ENCODE measurements around the gene HOXA11.

HOXA11 gene

DNA sequence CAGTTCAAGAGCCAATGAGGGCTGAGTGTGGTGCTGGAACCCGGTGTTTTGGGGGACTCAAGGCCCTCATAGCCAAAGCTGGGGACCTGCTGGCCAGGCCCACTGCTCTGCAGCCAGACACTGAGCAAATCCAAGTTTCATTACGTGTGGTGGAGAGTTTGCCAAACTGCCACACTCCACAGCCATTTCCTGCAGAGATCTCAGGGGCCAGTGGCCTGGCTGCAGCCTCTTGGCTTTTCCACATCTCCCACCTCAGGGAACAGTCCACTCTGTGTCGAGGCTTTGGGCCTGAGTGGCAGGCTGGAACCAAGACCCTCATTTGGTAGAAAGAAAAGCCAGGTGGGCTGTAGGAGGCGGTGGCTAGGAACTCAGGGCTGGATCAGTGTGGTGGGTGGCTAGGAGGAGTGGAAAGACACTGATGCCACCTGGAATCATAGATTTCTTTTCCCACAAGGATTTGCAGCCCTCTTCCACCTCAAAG, 3.2 kb downstream of the HOXA11 start:
- H3K27ac ChIP-seq: no peak overlapping the region
- TF ChIP-seq, protein P1, sequence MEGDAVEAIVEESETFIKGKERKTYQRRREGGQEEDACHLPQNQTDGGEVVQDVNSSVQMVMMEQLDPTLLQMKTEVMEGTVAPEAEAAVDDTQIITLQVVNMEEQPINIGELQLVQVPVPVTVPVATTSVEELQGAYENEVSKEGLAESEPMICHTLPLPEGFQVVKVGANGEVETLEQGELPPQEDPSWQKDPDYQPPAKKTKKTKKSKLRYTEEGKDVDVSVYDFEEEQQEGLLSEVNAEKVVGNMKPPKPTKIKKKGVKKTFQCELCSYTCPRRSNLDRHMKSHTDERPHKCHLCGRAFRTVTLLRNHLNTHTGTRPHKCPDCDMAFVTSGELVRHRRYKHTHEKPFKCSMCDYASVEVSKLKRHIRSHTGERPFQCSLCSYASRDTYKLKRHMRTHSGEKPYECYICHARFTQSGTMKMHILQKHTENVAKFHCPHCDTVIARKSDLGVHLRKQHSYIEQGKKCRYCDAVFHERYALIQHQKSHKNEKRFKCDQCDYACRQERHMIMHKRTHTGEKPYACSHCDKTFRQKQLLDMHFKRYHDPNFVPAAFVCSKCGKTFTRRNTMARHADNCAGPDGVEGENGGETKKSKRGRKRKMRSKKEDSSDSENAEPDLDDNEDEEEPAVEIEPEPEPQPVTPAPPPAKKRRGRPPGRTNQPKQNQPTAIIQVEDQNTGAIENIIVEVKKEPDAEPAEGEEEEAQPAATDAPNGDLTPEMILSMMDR (conservative IDR thresholded peaks at IDR 0.05): no peak
- no peak for TF ChIP-seq ZFX (IDR thresholded peaks at IDR 0.05)

DNA sequence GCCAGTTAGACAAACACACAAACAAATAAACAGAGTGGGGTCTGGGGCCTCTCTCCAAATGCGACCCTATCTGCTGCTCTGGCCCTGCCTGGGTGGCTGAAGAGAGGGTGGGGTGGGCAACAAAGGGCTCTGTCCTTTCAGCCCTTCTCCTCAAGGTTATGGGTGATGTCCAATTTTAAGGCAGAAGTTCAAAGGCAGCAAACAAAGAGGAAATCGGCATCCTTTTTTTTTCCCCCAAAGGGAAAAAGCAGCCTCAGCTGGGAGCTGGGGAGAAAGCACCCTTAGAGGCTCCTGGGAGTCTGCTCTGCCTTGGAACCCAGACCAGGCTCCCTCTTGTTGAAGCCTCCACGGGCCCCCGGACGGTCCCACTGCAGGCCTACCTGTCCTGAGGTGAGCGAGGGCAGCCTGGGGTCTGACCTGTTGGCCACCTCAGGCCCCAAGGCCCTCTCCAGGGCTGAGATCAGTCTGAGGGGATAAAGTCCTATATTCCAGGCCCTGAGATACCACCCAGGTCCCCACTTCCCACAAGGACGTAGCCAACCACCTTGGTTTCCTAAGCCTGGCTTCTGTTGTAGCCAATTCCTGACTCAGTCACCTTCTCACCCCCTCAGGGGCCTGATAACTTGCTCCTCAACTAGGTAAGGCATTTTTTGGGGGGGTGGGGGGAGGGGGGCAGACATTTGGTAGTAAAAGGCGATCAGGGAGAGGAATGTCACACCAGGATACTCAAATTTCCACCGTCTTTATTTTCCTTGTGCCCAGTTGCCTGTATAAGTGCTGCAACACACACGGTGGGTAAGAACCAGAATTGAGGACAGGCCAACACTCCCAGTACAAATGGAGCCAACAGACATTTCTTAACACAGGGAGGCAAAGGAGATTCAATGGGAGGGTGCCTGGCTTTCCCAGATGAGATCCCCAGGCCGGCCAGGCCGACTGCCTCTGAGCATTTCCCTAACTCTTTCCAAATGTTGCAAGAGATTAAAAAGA, 4.3 kb downstream of the HOXA11 start:
- H3K27ac ChIP-seq: no peak overlapping the region
- no peak for TF ChIP-seq ZFX (IDR thresholded peaks at IDR 0.05)
- TF ChIP-seq, protein P1 (conservative IDR thresholded peaks at IDR 0.05): no peak

DNA sequence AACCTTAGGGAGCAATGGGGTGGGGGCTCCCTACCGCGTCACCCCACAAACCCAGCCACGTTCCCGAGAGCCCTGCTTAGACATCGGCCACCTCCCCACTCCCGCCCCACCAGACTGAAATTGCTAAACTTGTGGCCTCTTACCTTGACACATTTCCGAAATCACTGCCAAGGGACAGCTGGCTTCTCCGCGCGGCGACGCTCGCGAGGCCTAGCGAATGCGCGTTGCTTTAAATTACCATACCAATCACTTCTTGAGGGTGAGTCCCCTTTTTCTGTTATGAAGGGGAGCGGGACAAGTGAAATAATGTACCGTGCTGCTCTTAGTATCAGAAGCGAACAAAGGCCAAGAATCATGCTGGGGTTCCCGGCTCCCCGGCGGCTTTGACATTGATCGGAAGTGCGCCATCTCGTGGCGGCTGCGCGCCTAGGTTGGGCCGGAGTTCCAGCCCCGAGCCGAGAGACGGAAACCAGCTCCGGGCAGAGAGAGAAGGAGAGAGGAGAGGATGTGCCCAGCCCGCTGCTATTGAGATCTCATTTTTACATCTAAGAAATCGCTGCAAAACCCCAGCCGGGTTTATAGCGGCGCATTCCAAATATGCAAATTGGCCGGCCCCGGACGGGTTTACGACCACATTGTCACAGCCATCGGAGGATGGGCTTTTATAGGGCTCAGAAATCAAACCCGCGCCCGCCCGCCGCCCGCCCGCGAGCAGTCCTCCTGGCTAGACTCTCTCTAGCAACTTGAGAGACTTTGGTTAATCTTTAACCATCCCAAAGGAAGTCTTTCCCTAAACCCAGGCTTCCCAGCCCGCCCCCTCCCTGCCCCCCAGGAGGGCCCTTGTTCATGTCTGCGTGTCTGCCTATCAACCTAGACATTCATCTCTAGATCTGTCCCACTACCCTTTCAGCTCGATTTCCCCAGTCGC, 5.3 kb downstream of the HOXA11 start:
- no peak overlapping the region for H3K27ac ChIP-seq
- TF ChIP-seq, protein P1 (conservative IDR thresholded peaks at IDR 0.05): peak; percentile 96
- no peak for TF ChIP-seq ZFX (IDR thresholded peaks at IDR 0.05)

DNA sequence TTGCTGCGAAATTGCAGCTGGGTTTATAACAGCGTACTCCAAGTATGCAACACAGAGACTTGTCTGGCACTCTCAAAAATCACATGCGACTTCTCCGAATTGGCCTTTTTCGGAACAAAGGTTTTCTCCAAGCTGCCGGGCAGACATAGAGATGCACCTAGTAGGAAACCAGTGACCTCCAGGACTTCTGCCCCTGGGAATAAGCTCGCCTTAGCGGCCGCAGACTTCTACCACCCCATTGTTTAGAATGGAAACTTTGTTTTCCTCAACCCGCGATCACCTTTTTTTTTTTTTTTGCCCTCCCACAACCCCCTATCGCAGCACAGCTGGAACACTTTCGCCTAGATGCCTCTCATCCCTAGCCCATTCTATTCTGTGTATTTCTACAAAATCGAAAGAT, 6.0 kb downstream of the HOXA11 start:
- no peak for TF ChIP-seq ZFX (IDR thresholded peaks at IDR 0.05)
- TF ChIP-seq, protein P1 (conservative IDR thresholded peaks at IDR 0.05): no peak
- no peak overlapping the region for H3K27ac ChIP-seq

DNA sequence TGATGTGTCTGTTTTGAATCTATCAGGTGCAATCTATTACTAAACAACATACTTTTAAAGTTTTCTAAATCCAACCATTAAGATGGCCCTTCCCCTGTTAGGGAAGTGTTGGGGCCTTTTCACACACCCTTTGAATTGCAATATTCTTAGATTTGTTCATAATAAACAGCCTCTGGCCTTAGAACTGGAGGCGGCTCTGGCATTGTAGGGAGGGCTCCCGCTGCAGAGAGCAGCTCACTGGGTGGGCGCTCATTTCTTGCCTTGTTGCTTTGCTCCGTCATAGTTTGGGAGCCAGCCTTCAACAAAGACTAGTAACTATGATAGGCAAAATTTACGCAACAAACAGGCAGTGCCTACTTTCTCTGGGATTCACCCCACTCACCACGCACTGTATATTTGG, 6.7 kb downstream of the HOXA11 start:
- TF ChIP-seq, protein P1 (conservative IDR thresholded peaks at IDR 0.05): no peak
- no peak for TF ChIP-seq ZFX (IDR thresholded peaks at IDR 0.05)
- no peak overlapping the region for H3K27ac ChIP-seq

DNA sequence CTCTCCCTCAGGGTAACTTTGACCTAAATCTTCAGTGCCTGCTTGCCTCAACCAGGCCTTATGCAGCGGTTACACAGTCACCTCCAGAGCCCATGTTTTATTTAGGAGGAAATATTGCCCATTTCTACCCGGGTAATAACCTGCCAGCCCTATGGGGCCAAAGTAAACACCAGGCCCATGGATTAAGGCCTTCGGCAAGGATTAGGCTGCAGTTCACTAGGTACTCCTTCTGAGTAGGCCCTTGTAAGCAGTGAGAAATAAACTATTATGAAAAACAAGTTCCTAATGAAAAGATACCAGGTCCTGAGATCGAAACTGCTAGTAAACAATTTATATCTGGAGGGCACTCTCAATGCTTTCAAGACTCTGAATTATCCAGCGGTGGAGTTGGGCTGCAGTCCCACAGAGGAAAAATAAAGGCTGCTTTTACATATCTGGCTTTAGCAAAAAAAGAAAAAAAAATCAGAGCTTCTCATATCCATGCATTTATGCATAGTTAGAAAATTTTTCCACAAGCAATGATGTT, 7.2 kb downstream of the HOXA11 start:
- H3K27ac ChIP-seq: no peak overlapping the region
- TF ChIP-seq, protein P1 (conservative IDR thresholded peaks at IDR 0.05): no peak
- no peak for TF ChIP-seq ZFX (IDR thresholded peaks at IDR 0.05)

All from C4-2B (cell line).